H7 (cell line): Measurements from ENCODE around the gene MRTFB. TPM values are rescaled to one million over a fixed set of nuclear protein-coding genes. Genes with fewer than 3 reads are reported as not detected.
"Not testable (repeated sequence)": the region's sequence is repeated elsewhere in the genome, so short reads cannot be mapped to it uniquely, and the experiment has no call there.

Source experiments
- DNase-seq: peaks from one replicate; pipeline ENCODE4 v3.0.0; 2012
- H3K27me3 ChIP-seq: 2 replicates; pipeline ENCODE4 v1.6.0; 2011; ENCODE audit warnings: mild to moderate bottlenecking, low read length; ENCODE audit not compliant: control insufficient read depth, insufficient read depth
- H3K36me3 ChIP-seq: replicated peaks from 2 replicates; pipeline ENCODE4 v1.5.1; 2011; ENCODE audit warnings: low read length; ENCODE audit not compliant: control insufficient read depth, insufficient read depth
- H3K4me3 ChIP-seq: 2 replicates; pipeline ENCODE4 v1.5.1; 2011; ENCODE audit warnings: low read depth, mild to moderate bottlenecking, control low read depth, low read length, moderate library complexity; ENCODE audit not compliant: insufficient read depth
- total RNA-seq: library from RNA; depleted of rRNA; stranded (reverse); fragments of >200 nt; shearing (Covaris generic); gene quantifications from 2 replicates; pipeline ENCODE4 v1.2.3, GENCODE V29; 2014

The MRTFB gene
- total RNA-seq, 1 experiment from 2014 or later = 4.5 TPM

DNA sequence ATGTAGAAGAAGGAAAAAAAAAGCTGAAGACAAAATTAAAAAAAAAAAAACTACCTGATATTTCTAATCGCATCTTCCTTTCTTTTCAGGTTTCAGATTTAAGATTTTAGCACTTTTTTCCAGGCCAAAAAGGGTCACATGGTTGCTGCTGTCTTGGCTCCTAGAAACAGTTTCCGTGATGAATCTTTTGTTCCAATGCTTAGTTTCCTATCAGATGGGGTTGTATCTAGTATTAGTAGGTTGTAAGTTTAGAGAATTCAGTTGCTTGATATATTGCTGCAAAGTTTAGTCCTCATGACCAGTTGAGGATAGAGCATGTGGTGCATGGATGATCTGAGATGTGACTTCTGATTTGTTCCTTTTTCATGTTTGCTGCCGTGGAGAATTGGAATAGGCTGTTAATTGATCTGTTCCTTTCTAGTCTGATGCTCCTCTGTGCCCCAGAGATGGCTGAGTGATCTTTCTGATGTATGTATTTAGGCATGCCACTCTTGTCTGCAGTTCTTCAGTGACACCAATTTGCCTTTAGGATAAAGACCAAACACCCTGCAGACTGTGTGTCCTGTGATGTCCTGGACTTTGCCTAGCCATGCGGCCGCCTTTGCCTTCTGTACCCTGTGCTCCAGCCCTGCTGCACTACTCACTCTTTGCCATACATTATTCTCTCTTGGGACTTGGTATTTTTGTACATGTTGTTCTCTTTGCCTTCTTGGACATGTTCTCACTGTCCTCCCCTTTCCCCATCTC lies 94.0 kb downstream of the MRTFB start:
- H3K36me3 ChIP-seq = no peaks in the 10 kb centered on the region
- no peak for DNase-seq
- H3K4me3 ChIP-seq = no peak overlapping the region
- H3K27me3 ChIP-seq = no peaks in the 10 kb centered on the region

GRCh38 chr16:14168146-14168545 lies 97.0 kb downstream of the MRTFB start:
- Histone ChIP-seq H3K4me3 (no peak overlapping the region), H3K27me3 (no peaks in the 10 kb centered on the region), H3K36me3 (no peaks in the 10 kb centered on the region)
- no peak for DNase-seq

- no peaks in the 10 kb centered on the region for H3K36me3 ChIP-seq
- no peak overlapping the region for H3K4me3 ChIP-seq
- no peaks in the 10 kb centered on the region for H3K27me3 ChIP-seq
- DNase-seq = no peak
These were observed 101.2 kb downstream of the MRTFB start for GRCh38 chr16:14172200-14172809.

GRCh38 chr16:14175086-14175485 lies 104.0 kb downstream of the MRTFB start:
- Histone ChIP-seq H3K27me3 (no peaks in the 10 kb centered on the region), H3K4me3 (no peak overlapping the region), H3K36me3 (no peaks in the 10 kb centered on the region)
- no peak for DNase-seq

DNA sequence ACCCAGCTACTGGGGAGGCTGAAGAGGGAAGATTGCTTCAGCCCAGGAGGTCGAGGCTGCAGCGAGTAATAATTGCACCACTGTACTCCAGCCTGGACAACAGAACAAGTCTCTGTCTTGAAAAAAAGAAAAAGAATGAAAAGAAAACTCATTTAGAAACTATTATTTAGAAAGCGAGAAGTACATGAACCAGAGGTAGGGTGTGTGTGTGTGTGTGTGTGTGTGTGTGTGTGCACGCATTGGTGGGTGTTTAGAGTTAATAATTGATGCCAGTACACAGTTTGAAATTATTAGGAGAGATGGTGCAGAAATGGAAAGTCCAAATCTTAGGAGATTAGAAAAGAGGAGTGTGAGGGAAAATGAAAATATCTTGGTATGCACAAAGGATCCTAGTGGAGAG lies 106.6 kb downstream of the MRTFB start:
- no peak for DNase-seq
- no peak overlapping the region for H3K4me3 ChIP-seq
- no peaks in the 10 kb centered on the region for H3K27me3 ChIP-seq
- H3K36me3 ChIP-seq = no peaks in the 10 kb centered on the region

- DNase-seq = no peak
- no peaks in the 10 kb centered on the region for H3K27me3 ChIP-seq
- H3K4me3 ChIP-seq = no peak overlapping the region
- H3K36me3 ChIP-seq = no peaks in the 10 kb centered on the region
These were observed 108.0 kb downstream of the MRTFB start for GRCh38 chr16:14179116-14179515.

DNA sequence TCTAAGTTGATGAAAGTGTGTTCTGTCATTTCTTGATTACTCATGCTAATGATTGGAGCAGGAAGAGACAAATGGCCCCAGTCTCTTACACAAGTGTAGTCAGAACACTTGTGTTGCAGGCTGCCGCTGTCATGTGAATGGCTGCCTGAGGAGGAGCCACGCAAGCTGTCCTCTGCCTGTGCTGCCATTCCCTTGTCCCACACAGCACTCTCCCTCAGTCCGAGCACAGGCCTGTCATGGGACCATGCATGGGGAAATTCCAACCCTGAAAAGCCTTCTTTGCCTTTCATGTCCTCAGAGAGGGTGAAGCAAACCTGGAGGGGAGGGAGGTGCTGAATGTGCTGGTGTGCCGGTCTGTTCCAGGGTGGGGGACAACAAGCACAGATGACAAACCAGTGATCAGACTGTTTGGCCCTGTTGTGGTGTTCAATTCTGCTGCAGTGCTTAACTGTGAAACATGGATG lies 109.4 kb downstream of the MRTFB start:
- DNase-seq = no peak
- no peak overlapping the region for H3K4me3 ChIP-seq
- no peaks in the 10 kb centered on the region for H3K27me3 ChIP-seq
- H3K36me3 ChIP-seq = no peaks in the 10 kb centered on the region

DNA sequence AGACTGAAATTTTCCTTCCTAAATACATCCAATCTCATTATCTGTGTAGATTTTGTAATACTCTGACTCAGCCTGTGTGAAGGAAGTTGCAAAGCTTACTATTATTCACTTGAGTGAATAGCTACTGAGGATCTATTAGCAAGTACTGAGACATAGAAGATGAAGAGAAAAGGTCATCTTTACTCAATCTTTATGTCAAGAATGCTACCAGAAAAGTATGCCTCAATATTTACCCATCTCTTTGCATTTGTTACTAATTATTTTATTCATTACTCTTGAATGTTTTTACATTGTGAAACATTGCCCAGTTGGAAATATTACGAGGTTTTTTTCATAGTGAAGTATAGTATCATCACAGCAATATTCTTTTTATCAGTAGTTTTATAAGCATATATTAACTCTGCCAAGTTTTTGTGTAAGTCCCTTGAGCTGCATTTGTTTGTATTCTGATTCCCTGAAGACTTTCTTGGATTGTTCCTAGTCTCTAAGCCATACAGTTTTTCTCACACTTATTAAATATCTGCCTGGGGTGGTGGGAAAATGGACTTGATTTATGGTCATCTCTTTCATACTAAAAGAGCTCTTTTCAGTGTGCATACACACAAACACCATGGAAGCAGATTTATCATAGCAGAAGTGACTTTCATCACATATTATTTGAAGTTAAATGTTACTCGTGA lies 110.4 kb downstream of the MRTFB start:
- no peaks in the 10 kb centered on the region for H3K36me3 ChIP-seq
- H3K27me3 ChIP-seq = no peaks in the 10 kb centered on the region
- H3K4me3 ChIP-seq = no peak overlapping the region
- DNase-seq = no peak

GRCh38 chr16:14182999-14183398 lies 111.9 kb downstream of the MRTFB start:
- no peak for DNase-seq
- H3K27me3 ChIP-seq = no peaks in the 10 kb centered on the region
- no peak overlapping the region for H3K4me3 ChIP-seq
- no peaks in the 10 kb centered on the region for H3K36me3 ChIP-seq

- H3K36me3 ChIP-seq, H3K4me3 ChIP-seq, DNase-seq, H3K27me3 ChIP-seq: not testable (repeated sequence)
These were observed 112.8 kb downstream of the MRTFB start for GRCh38 chr16:14183962-14184361.

DNA sequence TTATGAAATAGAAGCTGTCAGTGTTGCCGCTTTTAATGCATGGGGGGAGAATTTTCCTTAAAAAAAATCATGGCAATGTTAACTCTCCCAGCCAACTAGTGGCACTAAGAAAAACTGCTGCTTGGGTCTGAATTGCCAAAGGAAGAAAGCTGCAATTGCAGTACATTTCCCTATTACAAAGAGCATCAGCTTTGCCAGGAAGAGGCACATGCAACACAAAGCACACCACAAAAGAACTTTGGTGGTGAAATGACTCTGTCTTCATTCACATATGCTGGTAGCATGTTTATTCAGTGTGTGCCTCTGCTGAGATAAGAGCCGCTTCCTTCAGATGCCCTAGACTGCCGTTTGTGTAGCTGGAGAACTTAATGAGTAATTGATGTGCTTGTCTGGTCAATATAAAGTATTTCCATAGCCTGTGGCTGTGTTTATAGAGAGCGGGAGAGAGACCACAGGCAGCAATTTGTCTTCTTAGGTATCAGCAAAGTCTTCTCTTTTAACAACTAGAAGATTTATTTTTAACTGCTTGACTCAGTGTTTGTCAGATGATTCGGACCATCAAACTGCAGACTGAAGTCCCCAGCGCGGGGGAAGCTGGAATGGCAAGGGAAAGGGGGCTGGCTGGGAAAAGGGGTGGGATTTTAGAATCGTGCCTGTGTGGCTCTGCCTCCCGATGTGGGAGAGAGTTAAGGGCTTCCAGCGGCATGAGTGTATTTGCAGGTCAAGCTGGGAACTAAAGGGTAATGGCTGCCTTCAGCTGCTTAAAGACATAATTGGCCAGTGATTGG lies 115.1 kb downstream of the MRTFB start:
- H3K4me3 ChIP-seq = no peak overlapping the region

DNA sequence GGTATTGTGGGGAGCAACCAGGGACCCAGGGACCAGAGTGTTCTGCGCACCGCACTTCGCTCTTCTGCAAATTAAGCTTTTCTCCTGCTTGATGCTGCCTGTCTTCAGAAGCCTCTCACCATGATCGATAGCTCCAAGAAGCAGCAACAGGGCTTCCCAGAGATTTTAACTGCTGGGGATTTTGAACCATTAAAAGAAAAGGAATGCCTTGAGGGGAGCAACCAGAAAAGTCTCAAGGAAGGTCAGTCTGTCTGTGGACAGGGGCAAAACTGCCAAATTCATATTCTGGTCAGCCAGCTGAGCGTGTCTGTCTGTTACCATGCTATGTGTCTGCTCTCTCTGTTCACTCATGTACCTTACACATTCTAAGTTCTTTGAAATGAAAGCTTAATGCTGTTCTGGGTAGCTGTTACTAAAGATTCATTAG lies 115.7 kb downstream of the MRTFB start:
- H3K36me3 ChIP-seq = no peaks in the 10 kb centered on the region
- no peak overlapping the region for H3K4me3 ChIP-seq
- H3K27me3 ChIP-seq = no peaks in the 10 kb centered on the region
- no peak for DNase-seq

More for the DNA sequence above, 115.1 kb downstream of the MRTFB start:
- Histone ChIP-seq H3K36me3 (no peaks in the 10 kb centered on the region), H3K27me3 (no peaks in the 10 kb centered on the region)
- peak; percentile 31 for DNase-seq

DNA sequence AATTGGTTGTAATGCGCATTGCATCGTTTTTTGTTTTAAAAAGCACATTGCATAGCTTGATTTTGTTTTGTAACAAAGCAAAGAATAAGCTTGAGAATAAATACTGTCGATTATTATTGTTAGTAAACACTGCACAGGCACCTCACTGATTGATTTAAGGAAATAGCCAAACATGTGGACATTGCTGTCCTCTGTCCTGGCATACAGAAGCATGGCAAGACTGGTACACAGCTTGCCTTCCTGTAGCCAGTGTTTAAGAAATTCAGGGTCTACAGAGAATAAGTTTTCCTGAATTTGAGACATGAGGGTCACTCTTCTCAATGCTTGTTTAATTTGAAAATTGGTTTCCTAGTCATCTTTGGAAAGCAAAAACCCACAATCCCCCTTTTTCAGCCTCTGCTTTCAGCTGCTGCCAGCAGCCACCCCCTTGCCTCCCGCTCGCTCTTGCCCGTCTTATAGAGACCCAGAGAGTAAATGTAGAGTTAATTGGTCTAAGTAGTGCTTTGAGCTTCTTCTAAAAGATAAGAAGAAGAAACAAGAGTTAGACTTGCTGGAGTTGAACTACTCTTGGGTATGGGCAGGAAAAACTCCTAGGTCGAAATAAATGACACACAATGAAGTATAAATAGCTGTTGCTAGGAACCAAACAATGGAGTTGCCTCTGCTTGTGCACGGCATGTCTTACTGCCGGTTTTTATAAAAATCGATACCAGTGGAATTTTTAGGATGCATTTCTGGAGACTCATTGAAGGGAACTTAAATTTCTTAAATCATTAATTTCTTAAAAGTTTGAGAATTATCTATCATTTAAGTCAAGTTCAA lies 116.6 kb downstream of the MRTFB start:
- Histone ChIP-seq H3K4me3 (no peak overlapping the region), H3K27me3 (no peaks in the 10 kb centered on the region), H3K36me3 (no peaks in the 10 kb centered on the region)
- DNase-seq = no peak
